HG03196 (cell line): ENCODE data around the gene UNC5A.

Experiments used
- ATAC-seq: cut with Tn5 transposase; IDR thresholded peaks from one replicate; pipeline ENCODE4 v1.9.1; 2021; ENCODE audit not compliant: unreplicated experiment

The UNC5A gene

GRCh38 chr5:176916337-176916736 lies 106.0 kb downstream of the UNC5A start:
- ATAC-seq = no peak

DNA sequence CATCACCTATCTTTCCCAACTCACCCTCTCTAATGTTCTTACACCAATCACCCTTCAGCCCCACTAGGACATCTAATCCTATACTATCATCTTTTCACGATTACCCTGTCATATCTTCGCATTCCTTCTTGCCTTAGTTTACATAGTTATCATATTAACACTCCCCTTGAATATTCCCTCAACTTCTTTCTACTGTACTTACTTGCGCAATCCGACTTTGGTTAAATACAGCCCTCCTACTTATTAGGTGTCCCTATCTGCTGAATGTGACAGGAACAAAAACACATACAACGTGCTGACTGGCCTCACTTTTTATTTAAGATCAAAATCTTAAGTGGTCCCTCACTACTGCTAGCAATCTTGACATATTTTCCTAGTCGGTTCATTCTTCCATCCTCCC lies 108.3 kb downstream of the UNC5A start:
- no peak for ATAC-seq

- no peak for ATAC-seq
Measured at GRCh38 chr5:176921714-176922113, 111.4 kb downstream of the UNC5A start.

GRCh38 chr5:176922817-176923216 lies 112.5 kb downstream of the UNC5A start:
- no peak for ATAC-seq

- ATAC-seq = no peak
Measured at GRCh38 chr5:176927562-176927961, 117.2 kb downstream of the UNC5A start.

- no peak for ATAC-seq
Measured at GRCh38 chr5:176929654-176930053, 119.3 kb downstream of the UNC5A start.
